ENCODE measurements around the gene CTNNA2. TPM values are rescaled to one million over a fixed set of nuclear protein-coding genes. Genes with fewer than 3 reads are reported as not detected.

The CTNNA2 gene
- total RNA-seq, 1 experiment from 2014 or later = not detected

DNA sequence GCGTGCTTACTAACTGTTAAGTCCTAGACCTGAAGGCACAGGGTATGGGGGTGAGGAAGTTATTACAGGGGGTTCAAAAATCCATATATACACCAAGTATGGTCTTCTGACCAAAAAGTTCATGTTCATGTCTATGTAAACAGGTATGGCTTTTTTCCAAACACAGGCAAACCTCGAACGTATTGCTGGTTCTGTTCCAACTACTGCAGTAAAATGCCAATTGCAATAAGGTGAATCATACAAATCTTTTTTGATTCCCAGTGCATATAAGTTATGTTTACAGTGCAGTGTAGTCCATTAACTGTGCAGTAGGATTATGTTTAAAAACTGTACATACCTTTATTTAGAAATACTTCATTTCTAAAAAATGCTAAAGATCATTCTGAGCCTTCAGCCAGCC lies 1037.0 kb downstream of the CTNNA2 start:
- DNase-seq (ENCODE audit: low read depth) = no peak

DNA sequence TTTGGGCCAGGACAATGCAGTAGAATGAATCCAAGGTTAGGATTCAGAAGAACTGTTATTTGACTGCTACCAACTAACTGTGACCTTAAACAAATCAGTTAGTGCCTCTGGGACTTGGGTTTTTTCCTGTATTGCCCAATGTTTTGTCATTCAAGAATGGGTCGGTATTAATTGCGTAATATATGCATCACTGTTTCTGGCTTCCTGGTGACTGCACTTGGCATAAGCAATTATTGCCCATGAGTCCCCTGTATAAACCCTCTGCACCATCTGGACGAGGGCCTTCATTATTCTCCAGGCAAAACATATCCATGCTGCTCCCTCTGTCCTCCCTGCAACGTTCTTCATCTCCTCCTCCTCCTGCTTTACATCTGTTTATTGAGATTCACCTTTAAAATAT lies 1047.5 kb downstream of the CTNNA2 start:
- DNase-seq (ENCODE audit: low read depth) = no peak

DNA sequence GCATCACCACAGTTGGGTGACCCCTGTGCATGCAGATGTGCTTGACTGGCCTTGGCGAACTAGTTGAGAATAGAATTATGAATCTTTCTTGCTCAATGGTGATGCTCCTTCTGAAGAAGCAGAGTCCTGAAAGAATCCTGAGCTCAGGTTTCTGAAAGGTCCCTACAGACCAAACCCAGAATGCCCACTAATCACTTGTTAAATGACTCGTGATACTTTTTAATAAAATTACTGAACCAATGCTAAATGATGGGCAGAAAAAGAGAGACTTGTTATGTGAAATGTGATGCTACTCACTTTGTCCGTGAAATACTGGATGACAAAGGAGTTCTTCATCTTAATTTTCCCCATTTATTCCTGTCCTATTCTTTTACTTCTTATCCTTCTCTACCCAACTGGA lies 1055.2 kb downstream of the CTNNA2 start:
- no peak for DNase-seq (ENCODE audit: low read depth)

GRCh38 chr2:80573167-80573566 lies 1060.3 kb downstream of the CTNNA2 start:
- no peak for DNase-seq (ENCODE audit: low read depth)

- DNase-seq (ENCODE audit: low read depth) = no peak
These were observed 1061.1 kb downstream of the CTNNA2 start for GRCh38 chr2:80573950-80574349.

DNA sequence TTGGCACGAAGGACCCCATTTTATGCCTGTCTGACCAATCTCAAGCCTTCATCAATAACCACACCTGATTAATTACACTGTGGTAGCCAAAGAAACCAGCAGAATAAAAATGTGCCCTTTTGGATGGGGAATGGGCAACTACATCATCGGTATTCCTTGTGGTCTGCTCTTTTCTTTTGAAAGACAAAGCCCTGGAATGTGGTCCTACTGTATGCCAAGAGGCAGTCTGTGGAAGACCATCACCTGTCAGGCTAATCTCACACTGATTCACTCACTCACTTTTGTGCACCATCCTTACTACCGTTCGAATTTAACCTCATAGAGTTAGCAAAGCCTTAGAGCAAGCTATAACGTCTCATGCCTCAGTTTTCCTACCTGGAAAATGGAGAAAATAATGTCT lies 1066.9 kb downstream of the CTNNA2 start:
- DNase-seq (ENCODE audit: low read depth) = no peak

- DNase-seq (ENCODE audit: low read depth) = no peak
These were observed 1078.4 kb downstream of the CTNNA2 start for GRCh38 chr2:80591233-80591632.

- DNase-seq (ENCODE audit: low read depth) = no peak
These were observed 1079.3 kb downstream of the CTNNA2 start for GRCh38 chr2:80592106-80592505.

DNA sequence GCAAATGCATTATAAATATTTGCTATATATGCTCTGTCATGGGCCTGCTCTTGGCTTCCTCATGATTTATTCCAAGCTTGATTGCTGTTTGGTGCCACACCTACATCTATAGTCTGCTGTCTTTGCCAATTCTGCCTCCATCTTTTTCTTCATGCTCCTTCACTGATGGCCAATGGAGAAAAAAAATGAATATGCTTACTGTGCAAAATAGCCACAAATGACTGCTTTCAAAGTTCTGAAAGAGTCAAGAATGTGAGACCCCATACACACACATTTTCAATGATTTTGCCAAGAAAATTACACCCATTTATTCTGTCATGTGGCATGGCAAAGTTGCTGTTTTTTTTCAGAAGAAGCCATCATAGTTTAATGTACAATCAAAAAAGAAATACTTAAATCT lies 1097.3 kb downstream of the CTNNA2 start:
- no peak for DNase-seq (ENCODE audit: low read depth)

DNA sequence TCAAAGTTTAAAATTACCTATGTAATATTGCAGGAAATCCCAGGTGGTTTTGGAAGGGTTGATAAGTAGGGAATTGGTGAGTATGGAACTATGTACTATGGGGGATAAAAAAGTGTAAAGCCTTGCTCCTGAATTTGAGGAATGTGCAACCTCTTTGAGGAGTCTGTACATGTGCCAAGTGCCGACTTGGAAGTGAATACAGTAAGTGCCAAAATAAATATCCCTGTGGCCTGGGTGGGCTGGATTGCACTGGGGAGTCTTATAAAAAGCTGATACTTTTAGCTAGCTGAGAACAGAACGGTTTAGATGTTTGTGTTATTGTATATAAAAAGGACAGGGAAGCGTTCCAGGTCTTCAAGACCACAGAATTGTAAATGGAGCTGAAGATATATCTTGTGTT lies 1108.8 kb downstream of the CTNNA2 start:
- DNase-seq (ENCODE audit: low read depth) = no peak

- DNase-seq (ENCODE audit: low read depth) = no peak
These were observed 1111.2 kb downstream of the CTNNA2 start for GRCh38 chr2:80624062-80624461.

- no peak for DNase-seq (ENCODE audit: low read depth)
These were observed 1121.7 kb downstream of the CTNNA2 start for GRCh38 chr2:80634590-80634989.

GRCh38 chr2:80638783-80639182 lies 1125.9 kb downstream of the CTNNA2 start:
- no peak for DNase-seq (ENCODE audit: low read depth)

DNA sequence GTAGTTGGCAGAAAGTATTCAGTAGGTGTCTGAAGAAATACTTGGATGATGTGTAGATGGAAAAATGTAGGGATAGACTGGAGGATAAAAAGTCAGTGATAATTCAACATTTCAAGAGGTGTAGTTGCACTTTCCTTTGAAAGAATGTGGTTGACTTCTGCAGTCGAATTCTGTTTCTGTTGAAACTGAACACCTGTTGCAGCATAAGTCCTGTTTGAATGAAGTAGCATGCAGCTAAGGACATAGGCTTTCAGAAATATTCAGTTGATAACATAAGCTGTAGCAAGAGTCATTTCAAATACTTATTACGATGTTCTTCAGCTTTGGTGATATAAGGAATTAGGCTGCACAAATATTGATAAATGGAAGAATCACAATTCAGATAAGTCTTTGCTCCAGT lies 1129.6 kb downstream of the CTNNA2 start:
- no peak for DNase-seq (ENCODE audit: low read depth)

- no peak for DNase-seq (ENCODE audit: low read depth)
These were observed 1130.7 kb downstream of the CTNNA2 start for GRCh38 chr2:80643598-80643997.

DNA sequence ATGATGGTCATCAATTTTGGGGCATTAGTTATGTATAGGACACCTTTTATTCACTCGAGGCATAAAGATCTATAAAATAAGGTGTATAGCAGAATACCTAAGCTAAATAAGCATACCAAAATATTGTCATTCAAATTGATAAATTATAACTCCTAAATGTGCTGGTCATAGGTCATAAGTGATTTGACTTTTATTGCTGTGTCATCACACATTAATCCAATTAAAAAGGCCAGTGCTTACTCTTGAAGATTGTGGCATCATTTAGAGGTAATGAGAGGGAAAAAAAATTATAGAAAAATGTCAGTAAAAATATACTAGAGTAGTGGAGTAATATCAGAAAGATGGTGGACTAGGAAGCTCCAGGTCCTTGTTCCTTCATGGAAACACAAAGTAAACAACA lies 1138.6 kb downstream of the CTNNA2 start:
- DNase-seq (ENCODE audit: low read depth) = no peak

- no peak for DNase-seq (ENCODE audit: low read depth)
These were observed 1142.4 kb downstream of the CTNNA2 start for GRCh38 chr2:80655265-80655664.

DNA sequence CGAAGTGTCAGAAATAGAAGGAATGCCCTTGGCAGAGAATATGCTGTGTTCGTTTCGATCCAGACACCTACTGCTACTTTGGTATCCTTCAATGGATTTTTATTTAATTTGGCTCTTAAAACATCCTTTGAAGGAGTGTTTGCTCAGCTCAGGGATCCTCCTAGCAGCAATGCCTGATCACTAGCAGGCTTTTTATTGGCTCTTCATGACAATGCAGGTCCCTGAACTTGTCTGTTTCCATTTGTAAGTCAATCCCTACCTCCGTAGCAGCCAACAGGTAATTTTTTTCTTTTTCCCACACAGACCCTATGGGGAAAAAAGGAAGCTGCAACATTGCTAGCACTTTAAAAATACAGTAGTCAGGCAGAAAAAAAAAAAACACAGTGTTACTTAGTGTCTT lies 1157.9 kb downstream of the CTNNA2 start:
- DNase-seq (ENCODE audit: low read depth) = no peak

DNA sequence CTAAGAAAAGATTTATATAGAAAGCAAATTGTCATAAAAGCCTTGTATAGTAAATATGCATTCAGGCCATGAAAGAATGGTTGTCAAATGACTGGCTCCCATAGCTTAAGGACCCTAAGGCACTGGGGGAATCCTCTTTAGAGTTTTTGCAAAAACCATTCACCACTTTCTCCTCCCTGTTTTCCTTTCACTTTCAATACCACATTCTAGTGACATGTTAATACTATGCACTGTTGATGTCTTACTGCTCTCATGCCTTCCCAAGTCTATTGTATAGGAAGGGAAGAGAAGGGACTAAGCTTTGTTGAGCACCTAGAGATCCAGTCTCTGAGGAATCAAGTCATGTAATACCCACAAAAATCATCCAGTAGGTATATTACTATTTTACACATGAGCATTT lies 1174.7 kb downstream of the CTNNA2 start:
- DNase-seq (ENCODE audit: low read depth) = no peak

GRCh38 chr2:80689106-80689505 lies 1176.3 kb downstream of the CTNNA2 start:
- DNase-seq (ENCODE audit: low read depth) = no peak

Measured in Daoy (cell line).